NCI-H187 treated with DMSO at 0.1 percent for 48 hours (cell line): ENCODE results near the gene ASB2.

ENCODE experiments used
- DNase-seq: peaks from one replicate; lab custom pipeline; 2025; lab: John Stamatoyannopoulos, UW

The ASB2 gene

DNA sequence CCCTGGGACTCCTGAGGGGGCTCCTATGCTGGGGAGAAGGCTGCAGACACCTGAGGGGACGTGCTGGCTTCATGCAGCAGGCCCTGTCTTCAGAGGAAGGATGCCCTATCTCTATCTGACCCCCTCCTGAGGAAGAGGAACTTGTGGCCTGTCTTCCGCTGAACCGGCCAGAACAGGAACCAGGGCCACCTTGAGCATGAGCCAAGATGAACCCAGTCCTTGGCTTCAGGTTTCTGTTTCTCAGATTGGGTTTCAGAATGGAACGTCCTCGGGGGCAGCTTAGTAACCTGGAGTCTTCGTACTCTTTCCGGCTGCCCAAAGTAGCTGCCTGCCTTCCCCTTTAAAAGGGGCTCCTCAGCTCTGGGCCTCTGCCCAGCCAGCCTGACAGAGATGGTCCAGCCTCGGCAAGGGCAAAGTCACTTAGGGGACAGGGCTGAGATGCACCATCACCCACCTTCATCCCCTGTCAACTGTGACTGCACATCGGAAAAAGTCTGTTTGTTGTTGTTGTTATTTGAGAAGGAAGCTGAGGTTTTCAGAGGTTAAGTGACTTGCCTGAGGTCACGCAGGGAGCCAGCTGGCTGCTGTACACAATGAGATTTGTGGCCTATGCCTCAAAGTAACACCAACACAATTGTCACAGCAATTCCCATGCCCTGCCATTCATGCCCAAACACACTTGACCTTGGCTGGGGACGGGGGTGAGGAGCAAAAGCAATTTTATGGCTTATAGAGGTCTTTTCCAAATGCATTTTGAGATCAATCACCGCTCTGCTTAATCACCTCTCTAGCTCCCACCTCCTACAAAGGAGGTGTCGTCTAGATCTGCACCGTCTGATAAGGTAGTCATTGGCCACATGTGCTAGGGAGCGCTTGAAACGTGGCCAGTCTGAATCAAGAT, 13.4 kb downstream of the ASB2 start:
- DNase-seq = no peak

DNA sequence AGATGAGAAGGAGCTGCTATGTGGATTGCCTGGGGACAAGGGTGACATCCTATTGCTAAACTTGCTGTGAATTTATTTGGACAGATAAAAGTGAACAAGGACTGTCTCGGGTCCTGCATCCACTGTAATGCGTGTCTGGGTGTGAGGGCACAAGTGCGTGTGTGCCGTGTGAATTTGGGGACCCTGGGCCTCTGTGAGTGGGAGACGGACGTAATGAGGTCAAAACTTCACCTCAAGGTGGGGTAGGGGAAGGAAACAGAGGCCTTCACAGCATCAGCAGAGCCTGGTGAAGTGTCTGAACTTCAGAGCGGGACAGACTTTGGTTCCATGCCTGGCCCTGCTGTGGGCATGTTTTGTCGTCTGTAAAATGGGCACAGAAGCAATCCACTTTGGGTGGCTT, 14.8 kb downstream of the ASB2 start:
- DNase-seq = no peak

DNA sequence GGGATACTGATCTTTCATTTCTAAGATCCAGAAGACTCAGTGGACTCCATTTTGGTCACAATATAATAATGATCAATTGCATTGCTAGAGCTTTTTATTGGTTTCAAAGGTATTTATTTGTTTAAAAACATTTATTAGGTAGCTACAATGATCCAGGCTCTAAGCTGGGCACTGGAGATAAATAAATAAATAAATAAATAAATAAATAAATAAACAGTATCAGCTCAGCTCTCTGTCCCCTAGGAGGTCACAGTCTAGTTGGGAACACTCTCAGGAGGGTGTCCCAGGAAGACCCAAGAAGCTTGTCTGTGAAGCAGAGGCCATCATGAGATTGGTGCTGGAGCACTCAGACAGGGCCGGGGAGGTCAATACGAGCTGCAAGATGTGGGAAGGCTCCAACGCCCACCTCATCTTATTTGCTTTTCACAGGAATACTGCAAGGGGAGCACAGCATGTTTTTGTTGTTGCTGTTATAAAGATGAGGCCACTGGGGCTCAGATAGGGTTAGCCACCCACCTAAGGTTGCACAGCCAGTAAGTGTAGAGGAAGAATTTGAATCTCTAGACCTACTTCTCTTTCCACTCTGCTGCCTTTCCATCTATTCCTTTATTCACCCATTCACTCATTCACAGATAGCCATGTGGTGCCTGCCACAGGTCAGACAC, 15.5 kb downstream of the ASB2 start:
- DNase-seq = no peak

DNA sequence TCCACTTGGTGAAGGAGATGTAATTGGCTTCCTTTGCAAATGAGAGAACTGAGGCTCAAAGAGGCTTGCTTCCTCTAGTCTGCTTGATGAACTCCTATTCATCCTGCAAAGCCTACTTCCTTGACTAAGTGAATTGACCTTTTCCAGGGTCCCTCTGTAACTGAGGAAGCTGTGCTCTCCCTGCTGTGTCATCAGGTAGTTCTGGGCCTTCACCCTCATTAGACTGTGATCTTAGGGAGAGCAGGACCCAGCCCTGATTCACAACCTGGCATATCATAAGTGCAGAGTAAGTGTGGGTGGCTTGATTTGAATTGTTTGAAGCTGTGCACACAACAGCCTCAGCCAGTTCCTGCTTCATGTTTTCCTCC, 16.3 kb downstream of the ASB2 start:
- DNase-seq = no peak

DNA sequence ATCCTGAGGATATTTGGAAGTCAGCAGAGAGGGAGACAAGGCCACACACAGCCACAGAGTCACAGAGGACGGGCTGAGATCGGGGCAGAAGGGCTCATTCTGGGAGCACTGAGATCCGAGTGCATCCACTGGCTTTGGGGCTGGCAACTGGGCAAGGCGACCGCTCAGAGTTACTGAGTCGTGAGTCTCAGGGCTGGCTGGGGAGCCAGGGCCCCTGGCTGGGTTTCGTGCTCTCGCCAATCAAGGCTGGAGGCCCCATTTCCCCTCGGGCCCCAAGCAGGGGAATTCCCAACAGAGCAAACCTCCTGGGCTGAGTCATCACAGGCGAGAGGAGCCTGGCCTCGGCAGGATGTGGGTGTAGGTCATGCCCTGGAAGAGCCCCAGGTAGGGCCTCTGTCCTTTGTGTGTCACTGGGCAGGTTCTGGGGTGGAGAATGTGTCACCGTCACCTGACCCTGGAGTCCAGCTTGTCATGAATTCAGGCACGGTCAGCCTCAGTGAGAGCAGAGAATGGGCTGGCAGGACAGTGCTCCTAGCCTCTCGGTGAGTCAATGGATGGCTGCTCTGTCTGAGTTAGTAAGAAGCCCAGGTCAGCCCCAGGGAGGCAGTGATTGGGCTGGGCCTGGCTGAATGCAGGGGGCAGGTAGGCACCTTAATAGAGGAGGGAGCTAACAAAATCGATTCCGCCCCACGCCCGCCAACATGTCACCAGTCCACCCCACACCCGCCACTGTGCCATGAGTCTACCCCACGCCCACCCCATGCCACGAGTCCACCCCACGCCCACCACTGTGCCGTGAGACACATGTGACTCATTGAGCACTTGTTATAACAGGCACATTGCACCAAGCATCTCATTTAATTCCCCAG, 16.9 kb downstream of the ASB2 start:
- no peak for DNase-seq

DNA sequence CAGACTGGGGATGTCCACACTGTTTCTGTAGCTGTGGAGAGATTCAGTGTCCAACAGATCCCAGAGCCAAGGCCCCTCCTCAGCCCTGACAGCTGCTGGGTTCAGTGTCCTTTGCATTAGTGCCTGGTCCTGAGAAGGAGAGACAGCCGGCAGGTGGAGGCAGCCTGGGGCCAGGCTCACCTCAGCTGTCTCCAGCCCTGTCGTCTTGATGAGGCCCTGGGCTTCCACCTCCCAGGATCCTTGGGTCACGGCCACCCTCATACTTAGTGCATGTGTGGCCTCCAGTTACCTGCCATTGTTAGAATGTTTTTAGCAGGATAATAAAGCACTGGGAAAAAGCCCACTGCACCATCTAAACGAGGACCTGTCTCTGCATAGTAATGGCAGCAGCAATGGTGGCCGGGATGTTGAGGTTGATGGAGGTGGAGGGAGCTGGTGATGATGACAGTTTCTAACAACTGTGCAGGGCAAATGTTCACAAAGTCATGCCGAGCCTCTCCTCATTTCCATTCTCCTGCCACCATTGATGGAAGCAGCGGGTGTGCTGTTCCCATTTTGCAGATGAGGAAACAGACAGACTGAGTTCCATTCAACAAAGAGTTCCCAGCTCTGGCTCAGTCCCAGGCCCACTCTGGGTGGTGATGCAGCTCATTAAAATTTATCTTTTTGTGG, 17.7 kb downstream of the ASB2 start:
- DNase-seq = no peak

DNA sequence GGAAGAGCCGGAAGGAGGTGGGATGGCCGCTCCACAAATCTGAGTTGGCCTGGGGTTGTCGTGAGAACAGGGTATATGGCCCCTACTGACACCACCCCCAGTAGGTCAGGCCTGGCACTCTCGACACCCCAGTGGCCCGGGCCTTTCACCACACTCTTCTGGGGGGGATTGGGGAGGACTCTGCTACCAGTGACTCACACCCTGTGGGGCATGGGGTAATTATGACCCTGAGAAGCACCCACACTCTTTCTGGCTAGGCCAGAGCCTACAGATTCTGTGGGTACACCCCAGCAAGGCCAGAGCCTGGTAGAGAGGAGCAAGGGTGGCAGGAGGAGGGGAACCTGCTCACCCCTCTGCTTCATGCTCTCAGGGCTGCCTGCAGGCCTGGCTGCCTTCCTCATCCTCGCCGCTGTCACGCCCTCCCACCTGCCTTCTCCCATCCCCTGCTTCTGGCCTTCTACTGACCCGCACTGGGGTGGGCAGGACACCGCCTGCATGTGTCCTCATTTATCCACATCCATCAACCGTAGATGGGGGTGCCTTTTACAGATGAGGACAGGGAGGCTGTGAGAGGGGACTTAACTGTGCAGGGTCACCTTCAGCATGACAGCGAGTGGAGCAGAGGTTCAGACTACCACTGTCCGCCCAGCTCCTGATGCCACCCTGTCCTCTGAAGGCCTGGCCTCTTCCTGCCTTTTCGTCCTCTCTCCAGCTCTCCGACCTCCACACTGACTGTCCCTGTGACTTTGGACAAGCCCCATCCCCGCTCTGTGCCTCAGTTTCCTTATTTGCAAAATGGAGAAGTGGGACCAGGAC, 18.4 kb downstream of the ASB2 start:
- DNase-seq = no peak

DNA sequence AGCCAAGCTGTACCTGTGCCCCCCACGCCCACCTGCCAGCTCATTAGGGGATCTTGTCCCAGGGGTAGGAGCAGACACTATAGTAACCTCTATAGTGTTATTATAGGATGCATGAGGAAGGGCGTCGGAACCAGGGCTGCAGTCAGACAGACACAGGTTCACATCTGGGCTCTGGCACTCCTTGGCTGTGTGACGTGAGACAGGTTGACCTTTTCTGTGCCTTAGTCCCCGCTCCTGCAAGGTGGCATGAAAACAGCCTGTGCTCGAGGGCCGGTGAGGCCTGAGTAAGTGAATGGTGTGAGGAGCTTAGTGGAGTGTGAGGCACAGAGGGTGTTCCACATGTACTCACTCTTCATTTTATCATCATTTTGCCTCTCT, 19.0 kb downstream of the ASB2 start:
- no peak for DNase-seq

DNA sequence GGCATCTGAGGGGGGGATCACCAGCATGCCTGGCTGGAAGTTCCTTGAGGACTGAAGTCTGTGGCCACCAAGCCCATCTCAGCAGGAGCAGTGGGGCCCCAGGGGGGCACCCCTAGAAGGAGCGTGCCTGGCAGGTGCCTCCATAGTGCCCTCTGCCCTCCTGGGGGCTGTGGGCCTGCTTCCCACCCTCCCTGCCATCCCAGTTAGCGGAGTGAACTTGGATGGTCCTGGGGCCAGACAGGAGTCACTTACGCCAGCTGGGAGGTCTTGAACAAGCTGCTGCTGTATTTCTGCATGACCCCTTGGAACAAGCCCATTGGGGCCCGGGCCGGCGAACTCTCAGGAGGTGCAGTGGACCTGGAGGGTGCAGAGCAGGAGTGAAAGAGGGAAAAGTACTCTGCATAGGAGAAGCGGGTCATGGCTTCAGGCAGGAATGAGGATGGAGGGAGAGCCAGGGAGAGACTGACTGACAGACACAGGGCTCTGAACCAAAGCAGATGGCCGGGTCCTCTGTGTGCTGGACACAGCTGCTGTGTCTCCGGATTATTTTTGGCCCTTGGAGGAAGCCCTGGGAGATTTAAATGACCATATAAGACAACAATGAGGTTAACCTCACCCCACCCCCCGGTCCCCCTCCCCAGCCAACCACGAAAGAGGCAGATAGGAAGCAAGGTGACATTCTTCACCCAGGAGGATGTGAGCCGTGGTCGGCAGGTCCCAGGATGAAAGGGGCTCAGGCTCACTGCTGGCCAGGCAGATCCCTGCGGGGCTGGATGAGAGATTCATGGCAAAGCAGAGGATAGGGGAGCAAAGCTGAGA, 19.6 kb downstream of the ASB2 start:
- no peak for DNase-seq

DNA sequence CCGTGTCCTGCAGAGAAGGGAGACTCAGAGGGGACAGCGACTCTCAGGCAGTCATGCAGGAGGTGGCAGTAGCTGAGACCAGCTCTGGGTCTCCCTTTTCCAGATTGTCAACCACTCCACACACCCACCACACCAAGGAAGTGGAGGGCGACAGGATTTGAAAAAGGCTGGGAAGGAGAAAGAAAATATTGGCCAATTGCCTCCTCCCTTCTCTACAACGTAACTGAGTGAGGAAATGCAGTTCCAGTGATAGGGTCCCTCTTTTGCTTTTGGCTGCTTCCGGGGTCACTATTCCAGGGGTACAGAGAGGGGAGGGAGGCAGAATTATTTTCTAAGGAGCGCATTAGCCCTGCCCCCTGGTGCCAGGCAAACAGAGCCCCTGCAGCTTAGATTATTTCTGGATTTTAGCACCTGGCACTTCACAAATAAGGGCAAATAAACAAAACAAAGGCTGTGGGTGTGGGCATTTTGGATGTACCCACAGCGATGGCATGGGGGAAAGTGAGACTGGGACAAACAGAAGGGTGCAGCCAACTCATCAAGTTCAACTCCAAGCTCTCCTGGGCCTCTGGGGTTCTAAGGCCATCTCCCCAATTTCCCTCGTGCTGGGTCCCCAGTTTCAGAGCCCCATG, 20.4 kb downstream of the ASB2 start:
- no peak for DNase-seq

DNA sequence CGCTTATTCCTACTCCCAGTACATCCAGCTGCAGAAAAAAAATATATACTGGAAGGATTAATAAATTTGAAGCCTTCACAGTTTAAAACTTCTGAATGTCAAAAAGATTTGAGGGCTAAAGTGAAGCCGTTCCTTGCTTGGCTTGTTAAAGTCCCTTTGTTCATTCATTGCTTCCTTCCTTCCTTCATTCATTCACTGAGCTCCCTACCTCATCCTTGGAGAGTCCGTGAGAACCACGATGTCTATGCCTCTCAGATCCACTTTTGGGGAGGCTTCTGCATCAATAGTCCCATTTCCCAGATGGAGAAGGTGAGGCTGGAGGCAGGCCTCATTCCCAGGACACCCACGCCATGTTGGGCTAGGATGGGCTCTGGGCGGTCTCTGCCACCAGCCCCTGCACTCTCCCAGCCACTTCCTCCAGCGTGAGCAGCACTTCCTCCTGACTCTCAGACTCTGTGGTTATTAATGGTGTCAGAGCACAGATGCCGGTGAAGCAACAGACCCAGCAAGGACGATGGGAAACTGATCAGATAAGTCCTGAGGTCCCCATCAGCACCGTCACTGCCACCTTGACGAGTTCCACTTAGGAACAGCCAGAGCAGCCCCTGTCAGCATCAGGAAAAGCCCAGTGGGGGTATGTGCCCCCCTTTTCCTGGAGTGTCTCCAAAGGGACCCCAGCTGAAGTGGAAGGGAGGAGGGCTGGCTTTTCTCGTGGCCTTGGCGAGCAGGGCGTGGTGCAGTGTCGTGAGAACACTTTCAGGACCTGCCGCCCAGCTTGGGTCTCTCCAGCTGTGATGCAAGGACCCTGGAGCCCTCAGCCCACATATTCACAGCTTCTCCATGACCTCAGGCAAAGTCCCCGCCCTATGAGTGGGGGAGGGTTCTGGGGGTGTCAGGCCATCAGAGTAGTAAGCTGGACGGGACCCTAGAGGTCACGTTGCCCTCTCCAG, 21.2 kb downstream of the ASB2 start:
- DNase-seq = no peak

DNA sequence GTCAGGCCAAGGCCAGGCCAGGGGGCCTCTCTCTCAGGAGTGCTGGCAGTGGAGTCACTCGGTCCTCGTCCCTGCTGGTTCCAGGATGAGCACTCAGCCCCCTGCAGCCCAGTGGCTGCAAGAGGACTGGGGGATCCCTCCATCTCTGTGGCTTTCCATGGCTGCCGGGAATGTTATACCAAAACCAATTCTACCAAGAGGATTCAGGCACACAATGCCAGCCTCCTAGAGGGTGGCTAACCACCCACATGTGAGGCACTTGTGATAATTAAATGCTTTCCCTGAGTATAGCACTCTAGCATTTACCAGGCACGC, 21.9 kb downstream of the ASB2 start:
- DNase-seq = no peak

DNA sequence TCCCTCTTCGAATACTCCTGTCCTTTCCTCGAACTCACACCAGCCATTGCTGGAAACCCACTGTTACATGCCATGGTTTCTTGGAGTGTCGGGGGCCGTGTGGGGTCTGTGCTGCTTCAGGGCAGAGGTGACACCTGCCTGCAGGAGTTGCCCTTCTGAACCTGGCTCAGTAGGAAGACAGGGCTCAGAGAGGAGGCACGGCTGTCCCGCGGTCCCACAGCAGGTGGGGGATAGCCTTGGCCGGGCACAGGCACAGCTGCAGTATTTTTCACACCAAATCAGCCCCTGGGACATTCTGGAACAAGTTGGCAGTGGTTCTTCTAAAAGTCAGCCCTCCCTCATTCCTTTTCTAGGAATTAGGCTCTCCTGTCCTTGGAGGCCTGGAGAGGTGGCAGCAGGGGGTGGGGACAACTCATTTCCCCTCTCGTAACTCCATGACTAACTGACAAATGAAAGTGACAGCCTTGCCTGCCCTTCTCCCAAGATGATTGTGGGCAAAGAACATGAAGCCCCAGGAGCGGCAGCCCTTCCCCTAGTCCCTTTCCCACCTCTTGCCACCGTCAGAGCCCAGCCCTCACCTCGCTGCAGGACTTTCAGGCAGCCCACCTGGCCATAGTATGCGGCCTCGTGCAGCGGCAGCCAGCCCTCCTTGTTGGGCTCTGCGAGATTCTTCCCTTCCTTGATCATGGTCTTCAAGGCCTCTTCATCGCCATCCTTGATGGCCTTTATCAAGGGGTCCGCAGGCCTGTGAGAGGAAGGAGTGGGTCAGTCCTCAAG, 22.4 kb downstream of the ASB2 start:
- DNase-seq = no peak

DNA sequence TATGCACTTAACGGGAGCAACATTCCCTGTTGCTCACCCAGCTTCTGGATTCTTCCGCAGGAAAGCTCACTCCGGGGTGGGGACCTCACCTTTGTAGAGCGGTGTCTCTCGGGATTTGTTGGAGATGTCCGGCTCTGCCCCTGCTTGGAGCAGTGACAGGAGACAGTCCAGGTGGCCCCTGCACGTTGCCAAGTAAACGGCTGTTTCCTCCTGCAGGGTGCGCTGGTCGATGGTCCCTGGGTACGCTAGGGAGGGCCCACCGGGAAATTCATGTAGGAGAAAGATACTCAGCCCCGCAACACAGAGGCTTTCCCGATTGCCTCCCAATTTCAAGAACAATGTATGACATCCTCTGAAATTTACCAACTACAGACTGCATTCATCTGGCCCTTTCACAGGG, 23.1 kb downstream of the ASB2 start:
- DNase-seq = no peak

DNA sequence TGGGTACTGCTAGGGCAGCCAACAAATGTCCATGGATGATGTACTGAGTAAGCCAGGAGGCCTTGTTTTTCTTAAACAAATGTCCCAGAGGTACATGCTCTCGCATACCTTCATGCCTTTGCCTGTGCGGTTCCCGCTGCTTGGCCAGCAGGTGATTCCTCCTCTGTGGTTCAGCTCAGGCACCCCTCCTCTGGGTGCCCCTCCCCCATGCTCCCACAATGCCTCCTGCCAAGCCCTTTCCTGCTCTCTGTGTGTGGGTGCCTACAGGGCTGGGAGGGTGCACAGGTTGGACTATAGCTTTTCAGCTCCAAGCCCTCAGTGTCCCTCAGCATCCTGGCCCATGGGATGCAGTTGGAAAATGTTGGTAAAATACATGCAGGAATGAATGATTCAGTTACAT, 23.5 kb downstream of the ASB2 start:
- no peak for DNase-seq

DNA sequence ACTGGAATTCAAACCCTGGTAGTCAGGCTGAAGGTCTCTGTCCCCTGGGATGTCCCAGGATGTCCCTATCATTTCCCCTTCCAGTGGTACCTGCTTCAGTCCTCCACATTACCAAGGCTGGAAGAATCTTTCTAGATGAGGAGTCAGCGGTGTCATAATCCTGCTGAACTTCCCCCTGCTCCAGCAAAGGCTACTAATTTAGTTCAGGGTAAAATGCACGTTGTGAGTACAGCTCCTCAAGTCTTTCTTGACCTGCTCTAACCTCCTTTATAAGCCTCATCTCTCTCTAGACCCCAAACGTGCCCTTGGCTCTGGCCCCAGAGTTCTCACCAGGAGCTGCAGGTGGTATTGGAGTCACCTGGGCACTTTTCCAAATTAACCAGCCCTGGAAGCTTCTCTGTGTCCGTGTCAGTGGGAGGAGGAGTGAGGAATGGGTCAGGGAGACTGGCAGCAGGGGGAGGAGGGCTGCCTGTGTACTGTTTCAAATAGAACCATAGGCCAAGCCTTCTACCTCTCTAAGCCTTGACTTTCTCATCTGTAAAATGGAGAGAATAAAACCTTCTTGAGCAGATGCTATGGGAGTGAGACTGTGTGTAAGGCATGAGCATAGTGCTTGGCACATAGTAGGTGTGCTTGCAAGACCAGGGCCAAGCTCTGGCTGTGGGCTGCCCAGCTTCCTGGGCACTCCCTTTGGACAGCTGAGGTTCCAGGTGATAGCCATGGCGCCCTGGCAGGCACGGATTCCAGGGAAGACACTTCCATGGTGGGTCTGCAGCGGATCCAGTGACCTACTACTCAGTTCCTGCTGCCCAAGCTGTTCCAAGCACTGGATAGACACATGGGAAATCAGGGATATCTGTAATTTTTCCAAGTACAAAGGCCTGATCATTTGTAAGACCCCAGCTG, 24.5 kb downstream of the ASB2 start:
- no peak for DNase-seq
